HG03354 (cell line): ENCODE results near the gene GTF3C5.

Experiments
- ATAC-seq: cut with Tn5 transposase; IDR thresholded peaks from one replicate; pipeline ENCODE4 v1.9.1; 2021; ENCODE audit warnings: mild to moderate bottlenecking; ENCODE audit not compliant: unreplicated experiment, poor library complexity, severe bottlenecking

GTF3C5 gene

DNA sequence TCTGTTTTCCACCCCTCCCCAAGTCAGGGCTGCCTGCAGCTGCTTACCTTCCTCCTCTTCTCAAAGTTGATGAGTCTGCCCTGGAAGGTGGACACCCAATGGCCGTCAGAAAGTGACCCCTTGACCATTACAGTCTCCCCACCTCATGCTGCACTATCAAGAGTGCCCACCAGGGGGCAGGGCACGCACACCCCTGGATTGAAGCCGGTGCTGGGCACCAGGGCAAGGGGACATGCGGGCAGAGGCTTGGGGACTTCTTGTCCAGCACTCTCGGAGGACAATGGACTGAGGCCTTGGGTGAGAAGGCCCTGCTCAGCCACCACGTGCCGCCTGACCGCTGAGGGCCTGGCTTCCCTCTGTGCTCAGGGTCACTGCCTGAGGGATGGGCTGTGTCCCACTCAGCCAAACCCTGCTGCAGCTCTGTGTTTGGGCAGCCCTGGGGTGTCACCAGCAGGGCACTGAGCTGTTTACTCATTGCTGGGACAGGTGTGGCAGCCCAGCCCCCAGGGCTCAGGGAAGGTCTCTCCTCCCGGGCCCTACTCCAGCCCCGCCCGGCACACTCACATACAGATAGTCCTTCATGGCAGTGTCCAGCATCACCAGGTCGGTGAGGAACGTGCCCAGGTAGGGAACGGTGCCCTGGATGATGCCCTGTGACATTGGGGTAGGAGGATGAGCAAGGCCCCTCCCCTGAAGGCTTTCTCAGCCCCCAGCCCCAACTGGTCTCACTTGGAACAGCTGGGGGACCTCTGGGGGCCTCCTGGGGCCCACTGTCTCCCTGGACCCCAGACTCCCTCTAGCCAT lies 72.6 kb downstream of the GTF3C5 start:
- no peak for ATAC-seq

DNA sequence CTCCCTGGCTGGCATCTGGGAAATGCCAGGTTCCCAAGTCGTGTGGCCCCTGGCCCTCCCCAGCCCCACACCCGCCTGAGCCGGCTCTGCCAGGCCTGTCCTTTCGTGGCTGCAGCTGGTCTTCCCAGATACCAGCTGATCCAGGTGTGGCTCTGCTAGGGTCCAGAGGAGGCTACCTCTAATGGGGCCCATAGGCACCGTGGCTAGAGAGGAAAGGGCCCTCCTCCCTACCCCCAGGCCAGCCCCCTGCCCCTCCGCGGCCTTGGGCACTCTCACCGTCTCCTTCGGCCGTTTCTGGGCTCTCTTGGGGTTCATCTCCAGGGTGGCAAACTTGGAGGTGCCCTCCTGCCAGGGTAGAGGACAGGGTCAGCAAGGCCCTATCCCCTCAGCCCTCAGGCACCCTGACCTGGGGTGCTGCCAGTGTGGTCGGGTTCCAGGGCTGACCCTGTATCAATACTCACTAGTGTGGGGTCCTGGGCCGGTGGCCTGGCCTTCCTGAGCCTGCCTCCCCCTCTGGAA lies 73.2 kb downstream of the GTF3C5 start:
- ATAC-seq: no peak

DNA sequence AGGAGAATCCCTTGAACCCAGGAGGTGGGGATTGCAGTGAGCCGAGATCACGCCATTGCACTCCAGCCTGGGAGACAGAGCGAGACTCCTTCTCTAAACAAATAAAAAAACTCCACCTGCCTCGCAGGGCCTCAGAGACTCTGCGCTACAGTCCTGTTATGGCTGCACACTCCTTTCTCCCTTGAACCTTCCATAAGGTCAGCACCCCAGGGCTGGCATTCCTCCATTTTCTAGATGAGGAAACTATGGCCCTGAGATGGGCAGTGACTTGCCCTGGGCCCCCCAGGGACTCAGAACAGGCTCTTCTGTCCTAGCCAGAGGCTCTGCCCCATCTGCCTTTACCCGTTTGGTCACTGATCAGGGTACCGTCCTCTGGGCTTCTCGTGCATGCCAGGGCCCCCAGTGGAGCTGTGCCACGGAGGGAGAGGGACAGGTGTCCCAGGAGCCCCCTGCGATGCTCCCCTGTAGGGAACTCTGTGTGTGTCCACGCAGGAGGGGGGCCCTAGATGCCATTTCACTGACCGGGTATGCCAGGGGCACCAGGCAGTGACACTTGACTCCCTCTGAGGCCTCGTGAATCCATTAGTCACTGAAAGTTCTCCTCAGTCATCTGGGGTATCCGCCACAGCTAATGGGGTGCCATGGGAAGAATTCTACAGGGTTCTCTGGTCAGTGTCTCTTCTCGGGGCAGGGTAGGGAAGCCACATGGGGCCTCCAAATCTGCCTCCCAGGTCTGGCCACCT lies 74.1 kb downstream of the GTF3C5 start:
- ATAC-seq: no peak

DNA sequence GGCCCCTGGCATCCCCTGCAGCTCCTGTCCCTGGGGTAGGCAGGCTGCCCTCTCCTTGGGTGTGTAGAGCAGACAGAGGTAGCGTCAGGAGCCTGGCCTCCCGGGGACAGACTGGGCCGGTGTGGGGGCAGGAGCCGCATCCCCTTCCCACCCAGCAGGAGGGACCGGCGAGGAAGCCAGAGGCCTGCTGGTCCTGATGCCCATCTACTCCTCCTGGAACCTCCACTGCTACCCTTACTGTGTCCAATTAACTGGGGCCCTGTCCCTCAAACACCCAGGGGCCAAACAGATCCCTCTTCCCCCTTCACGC lies 74.6 kb downstream of the GTF3C5 start:
- ATAC-seq: no peak

DNA sequence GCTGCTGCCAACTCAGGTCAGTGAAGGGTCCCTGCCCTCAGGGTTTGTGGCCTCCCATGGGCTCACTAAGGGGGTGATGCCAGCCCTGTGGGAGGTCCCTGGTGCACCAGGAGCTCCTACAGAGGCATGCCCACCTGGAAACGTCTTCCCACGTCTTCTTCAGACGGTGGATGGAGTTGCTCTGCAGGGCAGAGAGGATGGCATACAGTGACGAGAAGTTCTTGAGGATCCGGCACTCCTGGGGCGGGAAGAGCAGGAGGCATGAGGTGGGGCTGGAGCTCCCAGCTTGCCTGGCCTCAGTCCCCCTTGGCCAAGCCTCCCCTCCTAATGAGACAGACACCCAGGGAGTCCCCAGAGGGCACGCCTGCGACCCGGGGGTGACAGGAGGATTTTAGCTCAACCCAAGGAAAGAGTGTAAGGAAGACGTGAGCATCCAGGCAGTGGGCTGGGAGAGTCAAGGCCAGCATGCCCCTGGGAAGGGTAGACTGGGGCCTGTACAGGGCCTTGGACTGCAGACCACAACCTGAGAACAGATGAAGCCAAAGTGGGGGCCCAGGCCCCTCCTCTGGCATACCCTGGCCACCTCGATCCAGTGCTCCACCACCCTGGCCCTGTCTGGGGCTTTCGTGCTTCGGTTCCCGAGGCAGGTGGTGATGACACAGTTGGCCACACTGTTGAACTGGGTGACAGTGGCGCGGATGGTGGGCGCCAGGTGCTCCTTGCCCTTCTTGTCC lies 75.9 kb downstream of the GTF3C5 start:
- no peak for ATAC-seq

DNA sequence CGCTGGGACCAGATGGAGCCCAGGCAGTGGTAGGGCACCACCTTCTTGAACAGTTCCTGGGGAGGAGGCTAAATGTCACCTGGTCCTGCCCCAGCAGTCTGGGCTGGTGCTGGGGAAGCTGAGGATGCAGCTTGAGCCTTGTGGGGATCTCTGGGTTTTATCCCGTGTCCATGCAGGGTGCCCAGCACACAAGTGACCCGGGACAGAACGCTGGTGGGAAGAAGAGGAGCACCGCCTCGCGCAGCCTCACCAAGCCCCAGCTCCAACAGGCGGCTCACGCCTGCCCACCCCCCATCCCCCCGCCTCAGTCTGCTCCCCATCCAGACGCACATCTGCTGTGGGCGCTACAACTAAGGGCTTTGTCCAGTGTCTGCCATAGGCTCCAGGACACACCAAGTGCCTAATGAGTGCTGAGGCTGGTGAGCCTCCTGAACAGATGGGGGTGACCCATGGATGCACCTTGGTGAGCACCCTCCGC lies 76.5 kb downstream of the GTF3C5 start:
- ATAC-seq: no peak
